ENCODE data around the gene PATJ.
"Not testable (repeated sequence)": the region's sequence is repeated elsewhere in the genome, so short reads cannot be mapped to it uniquely, and the experiment has no call there.

DNA sequence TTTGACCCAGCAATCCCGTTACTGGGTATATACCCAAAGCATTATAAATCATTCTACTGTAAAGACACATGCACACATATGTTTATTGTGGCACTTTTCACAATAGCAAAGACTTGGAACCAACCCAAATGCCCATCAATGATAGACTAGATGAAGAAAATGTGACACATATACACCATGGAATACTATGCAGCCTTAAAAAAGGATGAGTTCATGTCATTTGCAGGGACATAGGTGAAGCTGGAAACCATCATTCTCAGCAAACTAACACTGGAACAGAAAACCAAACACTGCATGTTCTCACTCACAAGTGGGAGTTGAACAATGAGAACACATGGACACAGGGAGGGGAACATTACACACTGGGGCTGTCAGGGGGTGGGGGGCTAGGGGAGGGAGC is 11.6 kb upstream of the PATJ start:
- not testable (repeated sequence) for TF ChIP-seq EZH2 (IDR thresholded peaks at IDR 0.05); POLR2AphosphoS5 (IDR thresholded peaks at IDR 0.05; ENCODE audit: borderline replicate concordance, low read depth, low read length); FOXP2 (optimal IDR thresholded peaks at IDR 0.05; ENCODE audit: control extremely low read depth, extremely low read length, insufficient read depth)
